Tibial nerve (tissue), 3 donors: ENCODE measurements around the gene ZBTB20.

Source experiments
- POLR2A ChIP-seq, 2 donors: fragments of 450-650 bp; IDR thresholded peaks; one replicate each; pipeline ENCODE4 v1.6.1; 2017; ENCODE audit warnings: antibody characterized with exemption in 2 of 2, mild to moderate bottlenecking in 2 of 2, moderate library complexity in 2 of 2
- TF ChIP-seq, protein P1 (sequence below), 5 experiments: fragments of 200-600 bp in 3 of 5; fragments of 450-650 bp in 2 of 5; sonication (generic) in 3 of 5; IDR thresholded peaks; one replicate each; pipeline ENCODE4 v1.5.1; 2016 to 2019; ENCODE audit warnings: antibody characterized with exemption in 5 of 5, mild to moderate bottlenecking in 3 of 5, moderate library complexity in 2 of 5

DNA sequence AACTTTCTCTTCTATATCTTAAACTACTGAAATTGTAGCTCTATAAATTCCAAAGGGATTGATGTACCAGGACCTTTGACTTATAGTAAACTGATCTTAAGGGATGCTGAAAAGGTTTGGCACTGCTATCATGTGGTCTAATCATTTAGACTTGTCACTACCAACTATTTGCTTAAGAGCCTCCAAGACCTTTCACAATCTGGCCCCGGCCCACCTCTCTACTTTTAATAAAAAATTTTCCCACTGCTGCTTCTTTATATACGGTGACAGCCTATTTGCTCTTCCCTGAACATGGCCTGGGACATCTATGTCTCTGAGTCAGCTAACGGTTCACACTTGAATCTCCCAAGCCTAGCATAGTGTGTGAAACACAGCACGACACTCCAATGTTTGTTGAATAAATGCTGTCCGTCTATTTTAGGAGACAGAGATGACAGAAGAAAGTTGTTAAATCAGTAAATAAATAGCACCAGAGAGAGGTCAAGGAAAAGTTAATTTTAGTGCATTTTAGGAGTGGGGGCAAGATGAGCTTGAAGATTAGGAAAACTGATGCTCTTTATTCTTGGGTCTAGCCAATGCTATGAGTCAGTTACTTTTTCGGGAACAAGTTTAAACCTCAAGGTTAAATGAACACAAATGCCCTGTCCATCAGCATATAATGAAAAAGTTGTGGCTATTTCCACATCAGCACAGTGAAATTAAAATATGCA, 640.3 kb downstream of the ZBTB20 start:
- TF ChIP-seq, protein P1, sequence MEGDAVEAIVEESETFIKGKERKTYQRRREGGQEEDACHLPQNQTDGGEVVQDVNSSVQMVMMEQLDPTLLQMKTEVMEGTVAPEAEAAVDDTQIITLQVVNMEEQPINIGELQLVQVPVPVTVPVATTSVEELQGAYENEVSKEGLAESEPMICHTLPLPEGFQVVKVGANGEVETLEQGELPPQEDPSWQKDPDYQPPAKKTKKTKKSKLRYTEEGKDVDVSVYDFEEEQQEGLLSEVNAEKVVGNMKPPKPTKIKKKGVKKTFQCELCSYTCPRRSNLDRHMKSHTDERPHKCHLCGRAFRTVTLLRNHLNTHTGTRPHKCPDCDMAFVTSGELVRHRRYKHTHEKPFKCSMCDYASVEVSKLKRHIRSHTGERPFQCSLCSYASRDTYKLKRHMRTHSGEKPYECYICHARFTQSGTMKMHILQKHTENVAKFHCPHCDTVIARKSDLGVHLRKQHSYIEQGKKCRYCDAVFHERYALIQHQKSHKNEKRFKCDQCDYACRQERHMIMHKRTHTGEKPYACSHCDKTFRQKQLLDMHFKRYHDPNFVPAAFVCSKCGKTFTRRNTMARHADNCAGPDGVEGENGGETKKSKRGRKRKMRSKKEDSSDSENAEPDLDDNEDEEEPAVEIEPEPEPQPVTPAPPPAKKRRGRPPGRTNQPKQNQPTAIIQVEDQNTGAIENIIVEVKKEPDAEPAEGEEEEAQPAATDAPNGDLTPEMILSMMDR (IDR thresholded peaks at IDR 0.05) = no peak
- TF ChIP-seq POLR2A (IDR thresholded peaks at IDR 0.05) = no peak
